Gastrocnemius medialis (tissue), 4 donors: Measurements from ENCODE around the gene ARHGAP22. TPM values are rescaled to one million over a fixed set of nuclear protein-coding genes. Genes with fewer than 3 reads are reported as not detected.

ENCODE experiments used
- ATAC-seq, 2 donors: fragments of 150-250 bp; one replicate each; pipeline ENCODE4 v1.9.1; 2016
- DNase-seq, 2 donors: peaks; one replicate each; pipeline ENCODE4 v3.0.0-alpha.2; 2019
- H3K27ac ChIP-seq, 4 donors: fragments of 200-600 bp; sonication (generic); 1 replicate in 1 of 4; 2 replicates in 3 of 4; pipeline ENCODE4 v1.5.1; 2016 to 2018; ENCODE audit warnings: mild to moderate bottlenecking in 2 of 4, moderate library complexity in 1 of 4
- H3K27me3 ChIP-seq, 3 donors: fragments of 200-600 bp; sonication (generic) in 2 of 3; 1 replicate in 1 of 3; 2 replicates in 2 of 3; pipeline versions ENCODE4 v1.5.1 to v1.6.0; 2016 to 2019; ENCODE audit warnings: mild to moderate bottlenecking in 1 of 3, moderate library complexity in 1 of 3
- H3K36me3 ChIP-seq, 2 donors: fragments of 200-600 bp; sonication (generic) in 1 of 2; one replicate each; pipeline ENCODE4 v1.5.1; 2017 to 2018
- H3K4me1 ChIP-seq, 2 donors: fragments of 200-600 bp; sonication (generic) in 1 of 2; one replicate each; pipeline ENCODE4 v1.5.1; 2016 to 2017; ENCODE audit warnings: mild to moderate bottlenecking in 2 of 2
- H3K4me3 ChIP-seq, 4 donors: fragments of 200-600 bp; sonication (generic) in 3 of 4; 1 replicate in 1 of 4; 2 replicates in 3 of 4; pipeline ENCODE4 v1.5.1; 2016 to 2019; ENCODE audit warnings: mild to moderate bottlenecking in 2 of 4
- H3K9me3 ChIP-seq, 3 donors: fragments of 200-600 bp; sonication (generic) in 2 of 3; 1 replicate in 1 of 3; 2 replicates in 2 of 3; pipeline ENCODE4 v1.5.1; 2016 to 2019
- POLR2A ChIP-seq, 2 donors: fragments of 450-650 bp; IDR thresholded peaks; one replicate each; pipeline ENCODE4 v1.6.1; 2017; ENCODE audit warnings: antibody characterized with exemption in 2 of 2, mild to moderate bottlenecking in 2 of 2, moderate library complexity in 2 of 2
- in situ Hi-C, 4 donors: fragments of 200-750 bp; cut with MboI; loops; one replicate each; pipeline versions ENCODE4 v1.15.0 to v1.8.0; 2017; ENCODE audit warnings: low sequenced_read_pairs in 4 of 4
- intact Hi-C: fragments of 100-400 bp; cut with DNase I; formaldehyde crosslinking; loops from one replicate; pipeline ENCODE4 v1.15.1; 2023; ENCODE audit warnings: low total_unique reads
- total RNA-seq, 4 donors: library from RNA; depleted of rRNA; stranded (reverse); fragments of >200 nt; gene quantifications; one replicate each; pipeline versions ENCODE4 v1.1.0 to v1.2.3, GENCODE V29; 2016
- TF ChIP-seq, protein P1 (sequence below), 5 experiments: fragments of 450-650 bp in 3 of 5; fragments of 200-600 bp in 2 of 5; sonication (generic) in 2 of 5; IDR thresholded peaks in 4 of 5; conservative IDR thresholded peaks in 1 of 5; 1 replicate in 4 of 5; 2 replicates in 1 of 5; pipeline ENCODE4 v1.5.1; 2016 to 2019; ENCODE audit warnings: antibody characterized with exemption in 5 of 5, mild to moderate bottlenecking in 3 of 5, moderate library complexity in 3 of 5

Gene ARHGAP22
- total RNA-seq, 4 donors from 2014 or later, result 0.69 to 0.92 (median 0.72) TPM; not detected in 1

DNA sequence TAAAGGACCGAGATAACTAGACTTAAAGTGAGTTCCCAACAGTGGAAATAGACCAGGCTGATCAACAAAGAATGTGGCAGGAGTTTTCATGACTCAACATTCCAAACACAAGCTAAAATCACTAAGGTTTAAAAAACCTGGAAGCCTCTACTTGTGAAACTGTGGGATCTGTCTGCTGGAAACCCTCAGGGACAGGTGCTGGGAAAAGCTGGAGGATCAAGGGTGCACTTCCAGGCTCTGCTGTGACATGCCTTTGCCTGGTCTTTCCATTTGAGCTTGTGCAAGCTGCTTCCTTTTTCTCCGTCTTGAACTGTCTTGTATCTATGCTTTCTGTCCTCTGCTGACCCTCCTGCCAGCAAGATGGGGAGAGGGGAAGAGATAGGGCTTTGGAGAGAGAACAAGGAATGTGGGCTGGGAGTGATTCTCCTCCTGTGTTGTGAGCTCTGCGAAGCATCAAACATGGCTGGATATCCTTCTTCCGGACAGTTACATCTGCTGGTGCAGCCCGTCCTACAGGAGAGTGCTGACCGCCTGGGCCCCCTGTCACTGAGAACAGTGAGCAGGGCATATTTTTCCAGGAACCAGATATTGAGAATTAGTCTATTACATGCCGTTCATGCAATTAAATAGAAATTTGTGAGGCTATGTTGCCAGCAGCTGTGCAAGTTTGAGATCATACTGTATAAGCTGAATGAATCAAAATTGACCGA, 25.5 kb downstream of the ARHGAP22 start:
- TF ChIP-seq POLR2A (IDR thresholded peaks at IDR 0.05), result no peak
- TF ChIP-seq, protein P1, sequence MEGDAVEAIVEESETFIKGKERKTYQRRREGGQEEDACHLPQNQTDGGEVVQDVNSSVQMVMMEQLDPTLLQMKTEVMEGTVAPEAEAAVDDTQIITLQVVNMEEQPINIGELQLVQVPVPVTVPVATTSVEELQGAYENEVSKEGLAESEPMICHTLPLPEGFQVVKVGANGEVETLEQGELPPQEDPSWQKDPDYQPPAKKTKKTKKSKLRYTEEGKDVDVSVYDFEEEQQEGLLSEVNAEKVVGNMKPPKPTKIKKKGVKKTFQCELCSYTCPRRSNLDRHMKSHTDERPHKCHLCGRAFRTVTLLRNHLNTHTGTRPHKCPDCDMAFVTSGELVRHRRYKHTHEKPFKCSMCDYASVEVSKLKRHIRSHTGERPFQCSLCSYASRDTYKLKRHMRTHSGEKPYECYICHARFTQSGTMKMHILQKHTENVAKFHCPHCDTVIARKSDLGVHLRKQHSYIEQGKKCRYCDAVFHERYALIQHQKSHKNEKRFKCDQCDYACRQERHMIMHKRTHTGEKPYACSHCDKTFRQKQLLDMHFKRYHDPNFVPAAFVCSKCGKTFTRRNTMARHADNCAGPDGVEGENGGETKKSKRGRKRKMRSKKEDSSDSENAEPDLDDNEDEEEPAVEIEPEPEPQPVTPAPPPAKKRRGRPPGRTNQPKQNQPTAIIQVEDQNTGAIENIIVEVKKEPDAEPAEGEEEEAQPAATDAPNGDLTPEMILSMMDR (IDR thresholded peaks at IDR 0.05 in 4 of 5, conservative IDR thresholded peaks at IDR 0.05 in 1 of 5), result no peak
- Histone ChIP-seq H3K4me3 (no peak overlapping the region), H3K4me1 (no peaks in the 10 kb centered on the region), H3K27me3 (no peaks in the 10 kb centered on the region), H3K27ac (no peak overlapping the region), H3K36me3 (no peaks in the 10 kb centered on the region), H3K9me3 (no peaks in the 10 kb centered on the region)
- intact Hi-C loops (no loop called here), in situ Hi-C loops (no loop called here)
- no peak for ATAC-seq
- no peak for DNase-seq

DNA sequence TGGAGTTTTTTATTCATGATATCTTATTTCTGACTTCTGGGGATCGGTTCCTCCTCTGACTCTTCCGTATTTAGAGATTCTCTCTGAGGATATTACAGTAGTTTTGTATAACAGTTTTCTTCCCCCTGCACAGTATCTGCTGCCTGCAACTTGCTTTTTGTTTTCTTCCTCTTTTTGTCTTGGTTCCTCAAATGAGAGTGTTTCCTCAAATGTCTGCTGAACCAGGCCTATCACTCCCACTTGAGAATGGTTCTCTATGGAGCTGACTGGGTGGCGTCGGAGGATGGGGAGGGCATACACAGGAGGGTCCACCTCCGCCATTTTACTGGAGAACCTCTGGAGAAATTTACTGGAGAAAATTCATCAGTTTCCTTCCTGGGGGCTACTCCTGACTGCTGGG, 27.7 kb downstream of the ARHGAP22 start:
- Histone ChIP-seq H3K27me3 (no peaks in the 10 kb centered on the region), H3K4me1 (no peaks in the 10 kb centered on the region), H3K4me3 (no peak overlapping the region), H3K9me3 (no peaks in the 10 kb centered on the region), H3K27ac (no peak overlapping the region), H3K36me3 (no peaks in the 10 kb centered on the region)
- in situ Hi-C loops (no loop called here), intact Hi-C loops (no loop called here)
- DNase-seq (no peak), ATAC-seq (no peak)
- TF ChIP-seq POLR2A (IDR thresholded peaks at IDR 0.05), result no peak
- TF ChIP-seq, protein P1 (IDR thresholded peaks at IDR 0.05 in 4 of 5, conservative IDR thresholded peaks at IDR 0.05 in 1 of 5), result no peak

DNA sequence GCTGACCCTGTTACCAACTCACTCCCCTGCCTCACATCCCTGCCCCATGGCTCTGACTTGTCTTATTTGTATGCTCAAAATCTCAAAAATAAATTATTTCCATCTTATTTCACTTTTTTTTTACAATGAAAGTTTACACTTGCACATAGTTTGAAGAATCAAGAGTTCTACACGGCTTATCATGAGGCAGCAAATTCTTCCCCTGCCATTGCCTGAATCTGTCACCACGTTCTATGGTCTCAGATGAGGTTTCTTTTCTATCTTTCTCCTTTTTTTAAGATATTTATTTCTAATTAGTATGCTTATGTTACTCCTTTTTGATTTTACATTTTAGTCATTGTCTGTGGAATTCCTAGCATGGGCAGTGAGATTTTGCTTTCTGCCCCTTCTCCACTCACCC, 28.4 kb downstream of the ARHGAP22 start:
- intact Hi-C loops, result no loop called here
- no peaks in the 10 kb centered on the region for H3K36me3 ChIP-seq
- H3K4me1 ChIP-seq, result no peaks in the 10 kb centered on the region
- no peak overlapping the region for H3K4me3 ChIP-seq
- TF ChIP-seq, protein P1 (IDR thresholded peaks at IDR 0.05 in 4 of 5, conservative IDR thresholded peaks at IDR 0.05 in 1 of 5), result no peak
- TF ChIP-seq POLR2A (IDR thresholded peaks at IDR 0.05), result no peak
- in situ Hi-C loops, result no loop called here
- no peak overlapping the region for H3K27ac ChIP-seq
- ATAC-seq (no peak), DNase-seq (no peak)
- no peaks in the 10 kb centered on the region for H3K27me3 ChIP-seq
- H3K9me3 ChIP-seq, result no peaks in the 10 kb centered on the region

DNA sequence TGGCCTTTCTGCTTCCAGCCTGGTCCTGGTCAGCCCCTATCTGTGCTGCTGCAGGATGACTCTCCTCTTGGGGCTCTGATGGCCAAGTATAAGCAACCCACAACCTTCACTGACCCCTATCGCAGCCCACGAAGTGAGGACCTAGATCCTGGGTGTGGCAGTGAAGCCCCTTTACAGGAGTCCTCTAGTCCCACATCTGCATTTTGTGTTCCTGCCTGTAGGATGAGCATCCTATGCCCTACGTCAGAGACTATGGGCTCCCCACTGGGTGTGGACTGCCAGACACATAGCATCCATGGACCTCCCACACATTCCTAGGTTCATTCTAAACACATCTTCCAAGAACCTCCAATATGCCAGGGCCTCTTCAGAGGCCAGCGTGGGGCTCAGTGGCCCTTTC, 29.0 kb downstream of the ARHGAP22 start:
- intact Hi-C loops (no loop called here), in situ Hi-C loops (no loop called here)
- Histone ChIP-seq H3K27me3 (no peaks in the 10 kb centered on the region), H3K9me3 (no peaks in the 10 kb centered on the region), H3K27ac (no peak overlapping the region), H3K4me3 (no peak overlapping the region), H3K4me1 (no peaks in the 10 kb centered on the region), H3K36me3 (no peaks in the 10 kb centered on the region)
- TF ChIP-seq, protein P1 (IDR thresholded peaks at IDR 0.05 in 4 of 5, conservative IDR thresholded peaks at IDR 0.05 in 1 of 5), result no peak
- no peak for TF ChIP-seq POLR2A (IDR thresholded peaks at IDR 0.05)
- DNase-seq (no peak), ATAC-seq (no peak)
